H1 (cell line): ENCODE results near the gene GZMM. TPM values are rescaled to one million over a fixed set of nuclear protein-coding genes. Genes with fewer than 3 reads are reported as not detected.

Experiments used
- ASH2L ChIP-seq: fragments of 200-600, 300-600 bp; sonication (generic); IDR thresholded peaks from one replicate; pipeline ENCODE4 v1.7.1; 2017; ENCODE audit warnings: low read length
- GTF2F1 ChIP-seq: IDR thresholded peaks from 2 replicates; pipeline ENCODE4 v1.6.1; 2012; ENCODE audit warnings: low read depth, low read length, improper control_type of control experiment, borderline replicate concordance
- MAFK ChIP-seq: IDR thresholded peaks from 2 replicates; pipeline ENCODE4 v1.6.1; 2012; ENCODE audit warnings: low read depth, mild to moderate bottlenecking, improper control_type of control experiment, low read length
- POU5F1 ChIP-seq: IDR thresholded peaks from 2 replicates; pipeline ENCODE4 v1.6.1; 2011; ENCODE audit warnings: low read depth, mild to moderate bottlenecking, low read length, moderate library complexity
- RAD21 ChIP-seq, 2 experiments: IDR thresholded peaks in 1 of 2; conservative IDR thresholded peaks in 1 of 2; 2 replicates each; pipeline ENCODE4 v1.6.1; 2011; ENCODE audit warnings: low read depth in 2 of 2, low read length in 2 of 2, improper control_type of control experiment in 1 of 2, inconsistent platforms in 1 of 2, mild to moderate bottlenecking in 1 of 2, moderate library complexity in 1 of 2
- RBBP5 ChIP-seq: IDR thresholded peaks from 2 replicates; pipeline ENCODE4 v1.7.1; 2012; ENCODE audit warnings: low read depth, mild to moderate bottlenecking, inconsistent platforms, low read length, moderate library complexity, borderline replicate concordance
- SRF ChIP-seq: IDR thresholded peaks from 2 replicates; pipeline ENCODE4 v1.6.1; 2011; ENCODE audit warnings: mild to moderate bottlenecking, low read depth, low read length, moderate library complexity
- TAF1 ChIP-seq: IDR thresholded peaks from 2 replicates; pipeline ENCODE4 v1.6.1; 2011; ENCODE audit warnings: mild to moderate bottlenecking, low read depth, low read length
- TAF7 ChIP-seq: optimal IDR thresholded peaks from 2 replicates; pipeline ENCODE3; 2011; ENCODE audit warnings: low read depth, mild to moderate bottlenecking, inconsistent platforms, low read length, moderate library complexity, borderline replicate concordance
- YY1 ChIP-seq: IDR thresholded peaks from 2 replicates; pipeline ENCODE4 v1.6.1; 2011; ENCODE audit warnings: low read depth, mild to moderate bottlenecking, low read length
- polyA plus RNA-seq, 7 experiments: library from polyadenylated mRNA; depleted of rRNA in 3 of 7; stranded (reverse) in 5 of 7; unstranded in 2 of 7; fragments of >200 nt in 5 of 7; fragments of 200-250 nt in 2 of 7; gene quantifications; 1 replicate in 5 of 7; 2 replicates in 1 of 7; 4 replicates in 1 of 7; pipeline versions ENCODE4 v1.2.1 to v1.2.3, GENCODE V29; 2011 to 2013; ENCODE audit warnings: missing spikeins in 2 of 7, mixed read lengths in 2 of 7
- total RNA-seq: library from RNA; stranded (reverse); fragmentation: NEBNext Ultra II Directional; extraction: Animal tissue kit (Norgen Biotek cat#: 25700); gene quantifications from 2 replicates; pipeline ENCODE4 v1.2.1, GENCODE V29; 2021
- TF ChIP-seq, protein P1 (sequence below): fragments of 300-600 bp; sonication (generic); IDR thresholded peaks from 2 replicates; pipeline ENCODE4 v1.7.1; 2012; ENCODE audit warnings: low read length, moderate library complexity, mild to moderate bottlenecking, inconsistent platforms; ENCODE audit not compliant: insufficient replicate concordance

The GZMM gene
- total and polyA plus RNA-seq, 2 of the 8 experiments (the other 6 are each of a cell fraction or from before 2014, with no cell fraction given) = 0.09 to 0.32 TPM

- TF ChIP-seq, protein P1, sequence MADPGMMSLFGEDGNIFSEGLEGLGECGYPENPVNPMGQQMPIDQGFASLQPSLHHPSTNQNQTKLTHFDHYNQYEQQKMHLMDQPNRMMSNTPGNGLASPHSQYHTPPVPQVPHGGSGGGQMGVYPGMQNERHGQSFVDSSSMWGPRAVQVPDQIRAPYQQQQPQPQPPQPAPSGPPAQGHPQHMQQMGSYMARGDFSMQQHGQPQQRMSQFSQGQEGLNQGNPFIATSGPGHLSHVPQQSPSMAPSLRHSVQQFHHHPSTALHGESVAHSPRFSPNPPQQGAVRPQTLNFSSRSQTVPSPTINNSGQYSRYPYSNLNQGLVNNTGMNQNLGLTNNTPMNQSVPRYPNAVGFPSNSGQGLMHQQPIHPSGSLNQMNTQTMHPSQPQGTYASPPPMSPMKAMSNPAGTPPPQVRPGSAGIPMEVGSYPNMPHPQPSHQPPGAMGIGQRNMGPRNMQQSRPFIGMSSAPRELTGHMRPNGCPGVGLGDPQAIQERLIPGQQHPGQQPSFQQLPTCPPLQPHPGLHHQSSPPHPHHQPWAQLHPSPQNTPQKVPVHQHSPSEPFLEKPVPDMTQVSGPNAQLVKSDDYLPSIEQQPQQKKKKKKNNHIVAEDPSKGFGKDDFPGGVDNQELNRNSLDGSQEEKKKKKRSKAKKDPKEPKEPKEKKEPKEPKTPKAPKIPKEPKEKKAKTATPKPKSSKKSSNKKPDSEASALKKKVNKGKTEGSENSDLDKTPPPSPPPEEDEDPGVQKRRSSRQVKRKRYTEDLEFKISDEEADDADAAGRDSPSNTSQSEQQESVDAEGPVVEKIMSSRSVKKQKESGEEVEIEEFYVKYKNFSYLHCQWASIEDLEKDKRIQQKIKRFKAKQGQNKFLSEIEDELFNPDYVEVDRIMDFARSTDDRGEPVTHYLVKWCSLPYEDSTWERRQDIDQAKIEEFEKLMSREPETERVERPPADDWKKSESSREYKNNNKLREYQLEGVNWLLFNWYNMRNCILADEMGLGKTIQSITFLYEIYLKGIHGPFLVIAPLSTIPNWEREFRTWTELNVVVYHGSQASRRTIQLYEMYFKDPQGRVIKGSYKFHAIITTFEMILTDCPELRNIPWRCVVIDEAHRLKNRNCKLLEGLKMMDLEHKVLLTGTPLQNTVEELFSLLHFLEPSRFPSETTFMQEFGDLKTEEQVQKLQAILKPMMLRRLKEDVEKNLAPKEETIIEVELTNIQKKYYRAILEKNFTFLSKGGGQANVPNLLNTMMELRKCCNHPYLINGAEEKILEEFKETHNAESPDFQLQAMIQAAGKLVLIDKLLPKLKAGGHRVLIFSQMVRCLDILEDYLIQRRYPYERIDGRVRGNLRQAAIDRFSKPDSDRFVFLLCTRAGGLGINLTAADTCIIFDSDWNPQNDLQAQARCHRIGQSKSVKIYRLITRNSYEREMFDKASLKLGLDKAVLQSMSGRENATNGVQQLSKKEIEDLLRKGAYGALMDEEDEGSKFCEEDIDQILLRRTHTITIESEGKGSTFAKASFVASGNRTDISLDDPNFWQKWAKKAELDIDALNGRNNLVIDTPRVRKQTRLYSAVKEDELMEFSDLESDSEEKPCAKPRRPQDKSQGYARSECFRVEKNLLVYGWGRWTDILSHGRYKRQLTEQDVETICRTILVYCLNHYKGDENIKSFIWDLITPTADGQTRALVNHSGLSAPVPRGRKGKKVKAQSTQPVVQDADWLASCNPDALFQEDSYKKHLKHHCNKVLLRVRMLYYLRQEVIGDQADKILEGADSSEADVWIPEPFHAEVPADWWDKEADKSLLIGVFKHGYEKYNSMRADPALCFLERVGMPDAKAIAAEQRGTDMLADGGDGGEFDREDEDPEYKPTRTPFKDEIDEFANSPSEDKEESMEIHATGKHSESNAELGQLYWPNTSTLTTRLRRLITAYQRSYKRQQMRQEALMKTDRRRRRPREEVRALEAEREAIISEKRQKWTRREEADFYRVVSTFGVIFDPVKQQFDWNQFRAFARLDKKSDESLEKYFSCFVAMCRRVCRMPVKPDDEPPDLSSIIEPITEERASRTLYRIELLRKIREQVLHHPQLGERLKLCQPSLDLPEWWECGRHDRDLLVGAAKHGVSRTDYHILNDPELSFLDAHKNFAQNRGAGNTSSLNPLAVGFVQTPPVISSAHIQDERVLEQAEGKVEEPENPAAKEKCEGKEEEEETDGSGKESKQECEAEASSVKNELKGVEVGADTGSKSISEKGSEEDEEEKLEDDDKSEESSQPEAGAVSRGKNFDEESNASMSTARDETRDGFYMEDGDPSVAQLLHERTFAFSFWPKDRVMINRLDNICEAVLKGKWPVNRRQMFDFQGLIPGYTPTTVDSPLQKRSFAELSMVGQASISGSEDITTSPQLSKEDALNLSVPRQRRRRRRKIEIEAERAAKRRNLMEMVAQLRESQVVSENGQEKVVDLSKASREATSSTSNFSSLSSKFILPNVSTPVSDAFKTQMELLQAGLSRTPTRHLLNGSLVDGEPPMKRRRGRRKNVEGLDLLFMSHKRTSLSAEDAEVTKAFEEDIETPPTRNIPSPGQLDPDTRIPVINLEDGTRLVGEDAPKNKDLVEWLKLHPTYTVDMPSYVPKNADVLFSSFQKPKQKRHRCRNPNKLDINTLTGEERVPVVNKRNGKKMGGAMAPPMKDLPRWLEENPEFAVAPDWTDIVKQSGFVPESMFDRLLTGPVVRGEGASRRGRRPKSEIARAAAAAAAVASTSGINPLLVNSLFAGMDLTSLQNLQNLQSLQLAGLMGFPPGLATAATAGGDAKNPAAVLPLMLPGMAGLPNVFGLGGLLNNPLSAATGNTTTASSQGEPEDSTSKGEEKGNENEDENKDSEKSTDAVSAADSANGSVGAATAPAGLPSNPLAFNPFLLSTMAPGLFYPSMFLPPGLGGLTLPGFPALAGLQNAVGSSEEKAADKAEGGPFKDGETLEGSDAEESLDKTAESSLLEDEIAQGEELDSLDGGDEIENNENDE = no peak
- TF ChIP-seq TAF7 = no peak
- TF ChIP-seq YY1 = no peak
- TF ChIP-seq POU5F1 = no peak
- no peak for TF ChIP-seq RAD21 (IDR thresholded peaks at IDR 0.05 in 1 of 2, conservative IDR thresholded peaks at IDR 0.05 in 1 of 2; ENCODE audit: low read depth in 2 of 2, low read length in 2 of 2)
- TF ChIP-seq RBBP5 = no peak
- TF ChIP-seq MAFK = no peak
- no peak for TF ChIP-seq SRF
- no peak for TF ChIP-seq GTF2F1
- TF ChIP-seq TAF1 = no peak
- no peak for TF ChIP-seq ASH2L
Observed at GRCh38 chr19:514166-514663, 29.6 kb upstream of the GZMM start (continued).
